HG03175 (cell line): ENCODE results near the gene CYP4A11.
"Not testable (repeated sequence)": the region's sequence is repeated elsewhere in the genome, so short reads cannot be mapped to it uniquely, and the experiment has no call there.

Experiments used
- ATAC-seq: cut with Tn5 transposase; IDR thresholded peaks from one replicate; pipeline ENCODE4 v1.9.1; 2021; ENCODE audit warnings: mild to moderate bottlenecking, moderate library complexity; ENCODE audit not compliant: unreplicated experiment

Gene CYP4A11

GRCh38 chr1:46941135-46941694 lies at the start of gene CYP4A11:
CYP4A11 (minus strand) TSS chr1:46941476; CDS start chr1:46941433, 43 bp downstream.
- no peak for ATAC-seq

- ATAC-seq, result not testable (repeated sequence)
Observed at GRCh38 chr1:46990541-46990940, 49.3 kb upstream of the CYP4A11 start.

GRCh38 chr1:46983830-46984586 lies 42.7 kb upstream of the CYP4A11 start:
- no peak for ATAC-seq

- no peak for ATAC-seq
Observed at GRCh38 chr1:46983166-46983829, 42.0 kb upstream of the CYP4A11 start.

- ATAC-seq, result no peak
Observed at GRCh38 chr1:46969014-46969619, 27.8 kb upstream of the CYP4A11 start.

GRCh38 chr1:46962272-46962671 lies 21.0 kb upstream of the CYP4A11 start:
- not testable (repeated sequence) for ATAC-seq

- ATAC-seq, result no peak
Observed at GRCh38 chr1:46961066-46961758, 19.9 kb upstream of the CYP4A11 start.

GRCh38 chr1:46960250-46960649 lies 19.0 kb upstream of the CYP4A11 start:
- no peak for ATAC-seq

- not testable (repeated sequence) for ATAC-seq
Observed at GRCh38 chr1:46955116-46955515, 13.8 kb upstream of the CYP4A11 start.

- not testable (repeated sequence) for ATAC-seq
Observed at GRCh38 chr1:46953847-46954246, 12.6 kb upstream of the CYP4A11 start.

GRCh38 chr1:46949417-46949666 lies 8.1 kb upstream of the CYP4A11 start:
- ATAC-seq, result not testable (repeated sequence)

- ATAC-seq, result no peak
Observed at GRCh38 chr1:46948629-46949416, 7.5 kb upstream of the CYP4A11 start.

- ATAC-seq, result not testable (repeated sequence)
Observed at GRCh38 chr1:46947706-46948105, 6.4 kb upstream of the CYP4A11 start.

- ATAC-seq, result no peak
Observed at GRCh38 chr1:46942086-46942485, 810 bp upstream of the CYP4A11 start.

- no peak for ATAC-seq
Observed at GRCh38 chr1:46940307-46940706, 969 bp downstream of the CYP4A11 start.

- ATAC-seq, result no peak
Observed at GRCh38 chr1:46937270-46937669, 4.0 kb downstream of the CYP4A11 start.

GRCh38 chr1:46936788-46937187 lies 4.5 kb downstream of the CYP4A11 start:
- ATAC-seq, result no peak

GRCh38 chr1:46934852-46935251 lies 6.4 kb downstream of the CYP4A11 start:
- not testable (repeated sequence) for ATAC-seq

- not testable (repeated sequence) for ATAC-seq
Observed at GRCh38 chr1:46932020-46932419, 9.3 kb downstream of the CYP4A11 start.

GRCh38 chr1:46931151-46931550 lies 10.1 kb downstream of the CYP4A11 start:
- no peak for ATAC-seq
